ENCODE measurements around the gene SLC17A1.

The SLC17A1 gene

GRCh38 chr6:25832670-25833069 lies 818 bp upstream of the SLC17A1 start:
- DNase-seq (ENCODE audit: low read depth in 2 of 2, low spot score in 1 of 2) = no peak

GRCh38 chr6:25832307-25832662 lies 433 bp upstream of the SLC17A1 start:
- no peak for DNase-seq (ENCODE audit: low read depth in 2 of 2, low spot score in 1 of 2)

GRCh38 chr6:25830458-25830857 lies 1.4 kb downstream of the SLC17A1 start:
- no peak for DNase-seq (ENCODE audit: low read depth in 2 of 2, low spot score in 1 of 2)

- DNase-seq (ENCODE audit: low read depth in 2 of 2, low spot score in 1 of 2) = no peak
Observed at GRCh38 chr6:25829375-25829774, 2.5 kb downstream of the SLC17A1 start.

- no peak for DNase-seq (ENCODE audit: low read depth in 2 of 2, low spot score in 1 of 2)
Observed at GRCh38 chr6:25821341-25821740, 10.5 kb downstream of the SLC17A1 start.

GRCh38 chr6:25816252-25816651 lies 15.6 kb downstream of the SLC17A1 start:
- DNase-seq (ENCODE audit: low read depth in 2 of 2, low spot score in 1 of 2) = no peak

GRCh38 chr6:25815194-25815593 lies 16.7 kb downstream of the SLC17A1 start:
- DNase-seq (ENCODE audit: low read depth in 2 of 2, low spot score in 1 of 2) = no peak

- no peak for DNase-seq (ENCODE audit: low read depth in 2 of 2, low spot score in 1 of 2)
Observed at GRCh38 chr6:25804804-25805203, 27.0 kb downstream of the SLC17A1 start.

- no peak for DNase-seq (ENCODE audit: low read depth in 2 of 2, low spot score in 1 of 2)
Observed at GRCh38 chr6:25801436-25801835, 30.4 kb downstream of the SLC17A1 start.

GRCh38 chr6:25794784-25795183 lies 37.1 kb downstream of the SLC17A1 start:
- no peak for DNase-seq (ENCODE audit: low read depth in 2 of 2, low spot score in 1 of 2)

GRCh38 chr6:25793970-25794369 lies 37.9 kb downstream of the SLC17A1 start:
- DNase-seq (ENCODE audit: low read depth in 2 of 2, low spot score in 1 of 2) = no peak

GRCh38 chr6:25792016-25792415 lies 39.8 kb downstream of the SLC17A1 start:
- DNase-seq (ENCODE audit: low read depth in 2 of 2, low spot score in 1 of 2) = no peak

GRCh38 chr6:25789475-25789874 lies 42.4 kb downstream of the SLC17A1 start:
- DNase-seq (ENCODE audit: low read depth in 2 of 2, low spot score in 1 of 2) = no peak

GRCh38 chr6:25788305-25788922 lies 43.4 kb downstream of the SLC17A1 start:
- no peak for DNase-seq (ENCODE audit: low read depth in 2 of 2, low spot score in 1 of 2)

GRCh38 chr6:25787428-25787827 lies 44.4 kb downstream of the SLC17A1 start:
- DNase-seq (ENCODE audit: low read depth in 2 of 2, low spot score in 1 of 2) = no peak

- DNase-seq (ENCODE audit: low read depth in 2 of 2, low spot score in 1 of 2) = no peak
Observed at GRCh38 chr6:25781134-25781533, 50.7 kb downstream of the SLC17A1 start.

- DNase-seq (ENCODE audit: low read depth in 2 of 2, low spot score in 1 of 2) = no peak
Observed at GRCh38 chr6:25777856-25778649, 53.8 kb downstream of the SLC17A1 start.

GRCh38 chr6:25777031-25777430 lies 54.8 kb downstream of the SLC17A1 start:
- no peak for DNase-seq (ENCODE audit: low read depth in 2 of 2, low spot score in 1 of 2)

GRCh38 chr6:25774120-25774715 lies 57.6 kb downstream of the SLC17A1 start:
- no peak for DNase-seq (ENCODE audit: low read depth in 2 of 2, low spot score in 1 of 2)

- no peak for DNase-seq (ENCODE audit: low read depth in 2 of 2, low spot score in 1 of 2)
Observed at GRCh38 chr6:25769983-25770382, 61.9 kb downstream of the SLC17A1 start.

- DNase-seq (ENCODE audit: low read depth in 2 of 2, low spot score in 1 of 2) = no peak
Observed at GRCh38 chr6:25768566-25768965, 63.3 kb downstream of the SLC17A1 start.

- no peak for DNase-seq (ENCODE audit: low read depth in 2 of 2, low spot score in 1 of 2)
Observed at GRCh38 chr6:25764611-25765010, 67.2 kb downstream of the SLC17A1 start.

All from stimulated activated CD8-positive, alpha-beta memory T cell treated with anti-CD3 and anti-CD28 coated beads, Interleukin-4, amount 100 ng/mL, for 4 hours (primary cell).